GM19035 (cell line): Measurements from ENCODE around the gene ABCC8.

Experiments
- ATAC-seq: cut with Tn5 transposase; IDR thresholded peaks from one replicate; pipeline ENCODE4 v1.9.1; 2021; ENCODE audit not compliant: unreplicated experiment

The ABCC8 gene

DNA sequence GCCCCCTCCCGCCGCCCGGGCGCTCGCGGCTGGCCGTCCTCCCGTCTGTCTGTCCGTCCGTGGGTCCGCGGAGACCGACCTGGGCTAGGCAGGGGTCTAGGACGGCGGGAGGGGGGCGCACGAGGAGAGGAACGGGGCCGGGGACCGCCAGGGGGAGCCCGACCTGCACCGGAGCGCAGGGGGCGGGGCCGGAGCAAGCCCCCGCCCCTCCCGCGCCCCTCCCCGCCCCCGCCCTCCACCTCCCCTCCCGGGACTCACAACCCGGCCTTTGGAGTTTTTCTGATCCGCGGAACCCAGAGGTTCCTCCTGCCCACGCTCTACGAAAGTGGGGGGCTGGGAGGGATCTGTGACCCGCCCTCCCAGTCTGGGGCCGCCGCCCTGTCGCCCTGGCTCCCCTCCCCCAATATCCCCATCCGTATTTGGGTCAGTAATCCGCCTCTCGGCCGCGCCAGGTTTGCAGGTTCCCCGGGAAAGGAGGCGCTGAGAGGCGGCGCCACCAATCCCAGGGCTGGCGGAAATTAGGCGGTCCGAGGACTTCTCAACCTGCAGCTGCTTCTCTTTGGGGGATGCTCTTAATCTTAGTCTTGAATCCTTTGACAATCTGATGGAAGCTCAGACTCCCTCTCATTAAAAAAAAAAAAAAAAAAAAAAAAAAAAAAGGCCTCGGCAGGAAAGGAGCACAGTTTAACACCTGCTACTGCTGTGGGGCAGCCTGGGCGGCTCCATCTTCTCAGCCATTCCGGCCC, 87.3 kb downstream of the ABCC8 start:
- peak; percentile 69 for ATAC-seq

DNA sequence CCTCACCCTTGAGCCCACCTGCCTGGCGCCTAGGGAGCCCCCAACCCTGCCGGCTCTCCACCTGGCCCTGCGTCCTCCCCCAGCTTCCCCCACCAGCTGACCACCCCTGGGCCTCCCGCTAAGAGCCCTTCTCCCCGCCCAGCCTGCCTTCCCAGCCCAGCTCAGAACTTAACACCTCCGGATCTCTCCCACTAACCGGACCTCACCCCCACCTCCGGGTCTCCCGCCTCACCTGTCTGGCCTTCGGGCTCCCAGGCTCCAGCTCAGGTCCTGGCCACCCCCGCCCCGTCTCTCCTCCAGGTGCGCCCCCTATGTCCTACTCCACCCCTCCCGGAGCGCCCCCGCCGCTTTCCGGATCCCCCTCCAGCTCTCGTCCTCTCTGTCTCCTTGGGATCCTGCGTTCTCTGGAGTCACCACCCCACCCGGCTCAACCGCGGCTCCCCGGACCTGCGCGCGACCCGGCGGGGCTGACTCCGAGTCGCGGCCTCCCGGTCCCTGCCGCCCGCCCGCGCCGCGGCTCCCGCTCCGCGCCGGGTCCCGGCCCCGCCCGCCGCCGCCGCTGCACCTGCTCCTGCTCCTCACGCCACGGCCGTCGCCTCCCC, 87.9 kb downstream of the ABCC8 start, which contains the start of gene KCNJ11:
KCNJ11 (minus strand) TSS at position 51 of the 602 bp plus-strand sequence. CDS start 568 bp downstream, outside the sequence.
- peak; percentile 46 for ATAC-seq

DNA sequence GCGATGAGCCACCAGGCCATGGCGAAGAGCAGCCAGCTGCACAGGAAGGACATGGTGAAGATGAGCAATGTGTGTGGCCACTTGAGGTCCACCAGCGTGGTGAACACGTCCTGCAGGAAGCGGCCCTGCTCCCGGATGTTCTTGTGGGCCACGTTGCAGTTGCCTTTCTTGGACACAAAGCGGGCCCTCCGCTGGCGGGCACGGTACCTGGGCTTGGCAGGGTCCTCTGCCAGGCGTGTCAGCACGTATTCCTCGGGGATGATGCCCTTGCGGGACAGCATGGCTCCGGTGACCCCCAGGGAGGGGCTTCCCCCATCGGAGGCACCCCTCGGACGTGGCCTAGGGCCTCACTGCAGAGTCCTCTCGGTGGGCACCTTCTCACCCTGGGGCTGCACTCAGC, 88.8 kb downstream of the ABCC8 start:
- ATAC-seq: no peak

DNA sequence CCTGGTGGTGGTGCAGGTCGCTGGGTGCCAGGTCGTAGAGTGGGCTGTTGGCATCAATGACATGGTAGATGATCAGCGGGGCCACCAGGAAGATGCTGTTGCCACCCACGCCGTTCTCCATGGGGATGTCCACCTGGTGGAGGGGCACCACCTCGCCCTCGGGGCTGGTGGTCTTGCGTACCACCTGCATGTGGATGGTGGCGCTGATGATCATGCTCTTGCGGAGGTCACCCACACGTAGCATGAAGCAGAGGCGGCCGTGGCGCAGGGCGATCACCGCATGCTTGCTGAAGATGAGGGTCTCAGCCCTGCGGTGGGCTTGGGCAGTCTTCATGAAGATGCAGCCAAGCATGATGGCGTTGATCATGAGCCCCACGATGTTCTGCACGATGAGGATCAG, 89.4 kb downstream of the ABCC8 start:
- ATAC-seq: no peak

DNA sequence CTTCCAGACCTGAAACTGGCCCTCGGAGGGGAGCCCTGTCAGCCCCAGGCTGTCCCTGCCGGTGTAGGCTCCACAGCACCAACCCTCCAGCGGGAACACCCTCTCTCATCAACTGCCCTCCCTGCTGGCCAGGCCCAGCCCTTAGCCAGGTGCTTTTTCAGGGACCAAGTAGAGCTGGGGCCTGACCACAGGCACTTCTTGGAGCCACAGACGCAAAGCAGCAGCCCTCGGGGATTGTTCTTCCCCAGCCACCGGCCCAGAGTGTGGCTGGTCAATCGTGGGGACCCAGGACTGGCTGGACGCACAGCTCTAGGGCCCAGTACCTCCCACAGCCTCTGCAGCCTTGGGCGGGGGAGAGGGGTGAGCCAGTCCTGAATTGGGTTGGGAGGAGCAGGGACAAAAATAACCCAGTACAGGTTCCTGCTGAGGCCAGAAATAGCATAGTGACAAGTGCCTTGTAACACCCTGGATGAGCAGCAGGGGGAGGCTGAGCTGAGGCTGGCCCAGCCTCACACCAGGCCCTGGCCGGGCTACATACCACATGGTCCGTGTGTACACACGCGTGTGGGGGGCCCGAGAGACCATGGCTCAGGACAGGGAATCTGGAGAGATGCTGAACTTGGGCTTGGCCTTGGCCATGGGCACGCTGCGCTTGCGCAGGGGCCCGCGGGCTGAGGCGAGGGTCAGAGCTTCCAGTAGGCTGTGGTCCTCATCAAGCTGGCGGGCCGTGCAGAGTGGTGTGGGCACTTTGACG, 90.1 kb downstream of the ABCC8 start:
- ATAC-seq: peak; percentile 51

DNA sequence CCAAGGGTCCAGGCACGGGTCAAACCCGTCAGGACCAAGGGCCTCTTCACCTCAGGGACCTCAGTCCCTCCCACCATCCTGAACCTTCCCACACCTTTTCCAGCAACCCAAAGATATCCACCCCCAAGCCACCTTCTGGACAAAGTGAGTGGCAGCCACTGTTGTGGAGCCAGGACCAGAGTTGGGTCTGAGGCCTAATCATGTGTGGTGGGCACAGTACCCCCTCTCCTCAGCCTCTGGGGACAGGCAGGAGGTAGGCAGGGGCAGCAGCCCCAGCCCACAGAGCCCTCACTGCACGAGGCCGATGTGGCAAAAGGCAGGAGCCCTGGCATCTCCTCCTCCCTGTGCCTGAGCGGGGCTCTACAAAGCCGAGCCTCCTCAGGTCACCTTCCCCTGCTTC, 90.7 kb downstream of the ABCC8 start:
- no peak for ATAC-seq

DNA sequence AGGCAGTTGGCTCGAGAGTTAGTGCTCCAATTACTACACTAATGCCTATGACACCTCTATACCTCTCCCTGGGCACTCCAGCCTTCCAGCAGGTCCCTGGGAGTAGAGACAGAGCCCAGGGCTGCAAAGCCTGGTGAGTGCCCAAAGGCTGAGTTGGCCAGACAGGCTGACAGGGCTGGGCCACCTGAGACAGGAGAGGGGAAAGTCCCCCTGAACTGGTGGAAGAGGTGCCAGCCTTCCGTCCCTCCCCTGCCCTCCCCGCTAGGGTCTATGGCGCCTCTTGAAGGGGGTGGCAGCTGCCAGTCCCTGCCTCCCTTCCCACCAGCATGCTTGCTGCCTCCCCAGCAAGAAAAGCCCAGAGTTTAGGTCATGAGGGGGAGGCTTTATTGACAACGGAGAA, 91.2 kb downstream of the ABCC8 start:
- ATAC-seq: no peak

DNA sequence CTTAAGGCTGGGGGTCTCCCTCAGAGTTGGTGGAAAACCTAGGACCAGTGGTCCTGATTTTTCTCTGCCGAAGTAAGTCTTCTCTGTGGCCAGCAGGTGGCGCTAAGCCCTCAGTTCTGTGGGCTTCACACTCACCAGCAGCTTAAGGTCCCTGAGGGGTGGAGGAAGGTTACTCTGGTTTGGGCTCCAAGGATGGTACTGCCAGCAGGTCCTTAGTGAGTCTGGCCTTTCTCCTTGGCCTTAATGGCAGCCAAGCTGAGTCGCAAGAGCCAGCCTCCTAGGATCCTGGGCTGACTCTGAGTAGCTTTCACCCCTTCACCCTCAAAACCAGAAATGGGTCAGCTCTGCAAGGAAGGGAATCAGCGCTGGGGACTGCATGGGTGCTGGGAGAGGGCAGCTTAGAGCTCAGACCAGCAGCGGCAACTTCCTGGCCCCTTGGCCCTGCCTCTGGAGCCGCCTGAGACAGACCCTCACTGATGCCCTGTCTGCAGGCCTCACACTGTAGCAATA, 92.6 kb downstream of the ABCC8 start:
- ATAC-seq: peak; percentile 50

DNA sequence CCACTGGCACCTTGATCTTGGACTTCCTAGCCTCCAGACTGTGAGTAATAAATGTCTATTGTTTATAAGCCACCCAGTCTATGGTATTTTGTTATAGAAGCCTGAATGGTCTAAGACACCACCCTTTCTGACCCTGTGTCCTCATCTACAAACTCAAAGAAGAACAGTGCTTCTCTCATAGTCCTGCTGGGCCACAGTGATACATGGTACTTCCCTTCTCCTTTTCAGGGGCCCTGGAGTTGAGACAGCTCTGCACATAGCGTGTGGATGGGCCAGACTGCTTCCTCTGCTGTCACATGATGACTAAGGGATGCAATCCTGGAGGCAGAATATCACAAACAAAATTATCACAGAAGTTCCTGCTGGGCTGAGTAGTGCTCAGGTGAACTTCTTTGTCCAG, 93.2 kb downstream of the ABCC8 start:
- no peak for ATAC-seq

DNA sequence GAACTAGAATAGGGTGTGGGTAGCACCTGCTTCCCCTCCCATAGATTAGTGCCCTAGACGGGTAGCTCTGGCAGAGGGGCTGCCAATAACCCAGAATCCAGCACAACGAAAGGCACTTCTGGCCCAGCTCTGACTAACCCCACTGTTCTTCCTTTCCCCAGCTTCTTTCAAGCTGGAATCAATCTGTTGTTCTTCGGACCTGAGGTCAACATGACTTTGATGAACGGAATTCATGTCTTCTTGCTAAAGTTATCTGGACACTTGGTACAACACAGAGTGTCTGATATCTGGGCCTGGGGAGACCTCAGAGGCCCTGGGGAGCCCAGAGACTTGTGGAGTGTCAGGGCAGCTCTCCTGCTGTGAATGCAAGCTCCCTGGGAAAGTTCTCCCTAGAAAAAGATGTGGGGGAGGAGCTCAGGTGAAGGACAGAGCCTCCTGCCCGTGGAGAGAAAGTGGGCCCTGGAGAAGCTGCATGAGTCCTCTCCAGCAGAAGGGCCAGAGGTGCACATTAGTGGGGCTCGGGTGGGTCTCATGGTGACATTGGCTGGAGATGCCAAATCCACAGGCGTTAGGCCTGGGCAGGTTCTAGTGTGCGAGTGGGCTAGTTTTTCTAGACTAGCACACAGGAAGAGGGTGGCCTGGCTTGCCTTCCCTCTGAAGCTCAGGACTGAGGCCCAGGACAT, 94.5 kb downstream of the ABCC8 start:
- ATAC-seq: no peak

DNA sequence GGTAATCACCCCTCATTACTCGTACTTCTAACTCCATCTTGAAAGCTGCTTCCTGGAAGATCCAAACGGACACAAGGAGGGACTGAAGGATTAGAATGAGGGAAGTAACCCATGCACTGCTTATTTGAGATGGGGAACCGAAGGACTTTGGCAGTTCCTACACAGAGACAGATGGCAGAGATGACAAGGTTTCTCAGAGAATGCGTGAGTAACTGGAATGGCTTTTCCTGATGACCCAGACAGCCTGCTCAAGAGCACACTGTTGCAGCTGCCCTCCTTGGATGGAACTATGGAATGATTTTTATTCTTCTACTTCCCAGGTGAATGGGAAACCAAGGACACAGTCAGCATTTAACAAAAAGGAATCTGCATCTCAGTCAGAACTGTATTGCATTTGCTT, 95.5 kb downstream of the ABCC8 start:
- no peak for ATAC-seq

DNA sequence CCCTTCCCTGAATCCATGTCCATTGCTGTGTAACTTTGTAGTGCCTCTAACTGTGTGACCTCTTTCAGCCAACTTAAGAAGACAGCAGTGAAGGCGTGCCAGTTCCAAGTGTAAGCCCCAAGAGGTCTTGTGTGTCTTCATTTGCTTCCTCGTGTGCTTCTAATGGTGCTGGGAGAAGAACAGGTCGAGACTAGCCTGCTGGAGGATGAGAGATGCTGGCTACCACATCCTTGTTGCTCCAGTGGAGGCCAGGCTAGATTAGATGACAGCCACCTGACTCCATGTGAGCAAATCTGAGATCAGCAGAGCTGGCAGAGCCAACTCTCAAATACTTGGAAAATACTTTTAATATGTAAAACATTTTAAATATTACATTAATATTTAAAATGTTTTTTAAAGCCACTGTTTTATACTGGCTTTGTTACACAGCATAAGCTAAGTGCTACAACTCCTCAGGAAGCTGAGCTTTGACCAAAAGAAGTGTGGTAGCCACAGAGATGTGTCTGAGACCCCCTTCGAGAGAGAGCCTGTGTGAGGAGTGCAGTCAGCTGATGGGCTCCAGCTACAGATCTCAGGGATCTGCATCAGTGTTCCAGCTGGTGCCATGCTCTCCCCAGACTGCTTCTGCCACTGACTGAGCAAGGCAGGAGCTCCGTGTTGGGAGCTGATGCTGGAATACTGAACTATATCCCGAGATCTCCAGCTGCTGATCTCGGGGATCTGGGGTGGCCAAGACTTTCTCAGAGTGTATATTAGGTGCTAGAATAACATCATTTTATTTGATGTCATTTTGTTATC, 97.1 kb downstream of the ABCC8 start:
- no peak for ATAC-seq

DNA sequence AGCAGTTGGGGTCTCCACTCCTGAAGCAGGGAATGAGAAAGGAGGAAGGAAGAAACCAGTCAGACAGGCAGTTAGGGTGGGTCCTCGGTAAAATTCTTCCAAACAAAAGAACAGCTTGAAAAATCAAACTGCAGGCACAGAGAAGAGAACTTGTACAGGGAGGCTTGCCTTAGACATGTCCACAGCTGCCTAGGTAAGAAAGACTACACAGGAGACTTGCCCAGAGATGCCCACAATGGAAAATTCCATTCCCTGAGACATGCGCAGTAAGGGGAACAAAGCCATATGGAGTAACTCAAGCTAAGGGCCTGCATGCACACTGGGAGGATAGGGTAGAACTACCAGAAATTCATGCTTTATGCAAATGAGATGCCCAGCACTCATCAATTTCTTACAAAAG, 98.0 kb downstream of the ABCC8 start:
- no peak for ATAC-seq

DNA sequence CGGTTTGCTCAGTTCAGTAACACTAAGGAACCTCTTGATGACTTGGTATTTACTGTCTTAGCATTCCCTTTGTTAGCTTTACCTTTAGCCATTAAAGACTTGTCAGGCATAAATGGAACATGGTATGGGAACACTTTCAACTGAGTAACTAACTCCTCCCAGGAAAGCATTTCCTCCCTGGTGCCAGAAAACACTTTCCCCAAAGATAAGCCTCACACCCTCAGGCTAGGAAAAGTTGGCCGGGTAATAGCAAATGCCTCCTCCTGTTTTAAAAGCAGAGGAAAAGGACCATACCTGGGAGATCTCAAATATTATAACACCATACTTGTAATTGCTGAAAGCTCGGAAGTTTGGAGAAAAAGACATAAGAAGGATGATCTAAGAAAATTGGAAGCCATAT, 100.2 kb downstream of the ABCC8 start:
- no peak for ATAC-seq

DNA sequence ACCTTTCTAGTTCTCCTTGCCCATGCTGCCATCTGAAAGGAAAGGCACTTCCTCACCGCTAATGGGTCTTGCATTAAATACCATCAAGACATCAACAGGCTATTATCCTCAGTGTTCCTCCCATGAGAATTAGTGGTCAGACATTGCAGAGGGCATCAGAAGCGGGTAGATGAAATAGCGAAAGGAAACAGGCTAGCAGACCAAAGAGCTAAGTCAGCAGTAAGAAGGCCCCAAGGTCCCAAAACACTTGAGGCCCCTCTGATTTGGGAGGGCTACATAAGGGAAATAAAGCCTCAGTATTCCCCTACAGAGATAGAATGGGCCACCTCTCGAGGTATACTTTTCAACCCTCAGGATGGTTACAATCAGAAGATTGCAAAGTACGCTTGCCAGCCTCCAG, 101.1 kb downstream of the ABCC8 start:
- ATAC-seq: no peak

DNA sequence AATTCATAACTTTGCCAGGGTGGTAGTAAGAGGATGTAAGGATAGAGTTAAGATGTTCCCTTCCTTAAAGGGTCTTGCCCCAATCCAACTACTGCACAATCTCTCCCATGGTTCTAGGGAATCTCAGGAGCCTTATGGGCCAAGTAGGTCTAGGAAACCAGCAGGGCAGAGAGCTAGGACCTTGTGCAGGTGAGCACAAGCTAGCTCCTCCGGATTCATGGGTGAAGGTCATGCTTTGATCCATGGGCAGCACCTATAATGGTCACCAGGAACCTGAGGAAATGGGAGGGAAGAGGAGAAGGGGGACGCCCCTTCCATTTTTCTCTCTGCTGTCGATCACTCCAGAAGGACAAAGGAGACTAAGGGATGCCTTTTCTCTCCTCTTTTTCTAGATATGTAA, 105.0 kb downstream of the ABCC8 start:
- ATAC-seq: no peak

DNA sequence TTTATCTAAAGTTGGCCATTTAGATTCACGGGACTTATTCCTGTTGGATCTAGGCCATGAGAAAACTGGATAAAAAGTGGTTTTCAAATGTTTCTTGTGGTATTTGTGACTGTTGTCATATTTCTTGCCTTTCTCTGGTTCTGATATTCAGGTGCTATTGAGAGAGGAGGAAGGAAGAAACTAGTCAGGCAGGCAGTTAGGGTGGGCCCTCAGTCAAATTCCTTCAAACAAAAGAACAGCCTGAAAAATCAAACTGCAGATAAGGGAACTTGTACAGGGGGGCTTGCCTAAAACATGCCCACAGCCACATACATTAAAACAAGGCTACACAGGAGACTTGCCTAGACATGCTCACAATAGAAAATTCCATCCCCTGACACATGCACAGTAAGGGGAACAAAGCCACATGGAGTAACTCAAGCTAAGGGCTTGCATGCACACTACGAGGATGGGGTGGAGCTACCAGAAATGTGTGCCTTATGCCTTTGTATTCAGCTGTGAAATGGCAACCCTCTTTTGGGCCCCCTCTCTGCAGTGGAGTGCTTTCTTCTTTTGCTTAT, 106.9 kb downstream of the ABCC8 start:
- ATAC-seq: no peak

DNA sequence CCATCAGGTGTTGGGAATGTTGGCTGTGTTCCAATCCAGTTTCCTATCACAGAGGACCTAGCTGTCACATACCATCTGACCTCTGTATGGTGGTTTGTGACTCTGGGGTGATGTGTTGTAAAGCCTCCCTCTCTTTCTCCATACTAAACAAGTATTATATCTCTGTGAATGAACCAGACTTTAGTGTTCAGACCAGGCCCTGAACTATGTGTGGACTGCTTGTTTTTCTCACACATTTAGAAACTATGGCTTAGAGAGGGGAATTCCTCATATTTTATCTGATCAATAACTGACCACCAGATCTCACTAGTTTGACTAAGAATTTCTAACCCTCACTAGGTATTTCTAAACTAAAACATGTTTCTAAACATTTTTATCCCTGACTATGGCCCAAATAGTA, 107.6 kb downstream of the ABCC8 start:
- no peak for ATAC-seq

DNA sequence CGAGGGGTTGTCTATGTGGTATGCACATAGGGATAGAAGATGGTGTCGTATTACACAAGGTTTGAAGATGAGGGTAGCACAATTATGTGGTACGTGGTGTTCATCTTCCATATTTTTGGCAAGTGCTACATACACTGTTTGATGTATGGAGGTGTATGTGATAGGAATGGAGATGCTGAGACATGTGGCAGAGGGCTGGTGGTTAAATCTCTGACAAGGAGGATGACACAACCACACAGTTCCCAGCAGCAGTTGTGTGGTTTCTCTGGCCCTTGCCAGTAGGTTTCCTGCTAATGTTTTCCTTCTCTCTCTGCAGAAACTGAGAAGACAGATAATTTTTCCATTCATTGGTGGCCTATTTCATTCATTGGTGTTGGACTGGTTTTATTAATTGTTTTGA, 108.1 kb downstream of the ABCC8 start:
- ATAC-seq: no peak

DNA sequence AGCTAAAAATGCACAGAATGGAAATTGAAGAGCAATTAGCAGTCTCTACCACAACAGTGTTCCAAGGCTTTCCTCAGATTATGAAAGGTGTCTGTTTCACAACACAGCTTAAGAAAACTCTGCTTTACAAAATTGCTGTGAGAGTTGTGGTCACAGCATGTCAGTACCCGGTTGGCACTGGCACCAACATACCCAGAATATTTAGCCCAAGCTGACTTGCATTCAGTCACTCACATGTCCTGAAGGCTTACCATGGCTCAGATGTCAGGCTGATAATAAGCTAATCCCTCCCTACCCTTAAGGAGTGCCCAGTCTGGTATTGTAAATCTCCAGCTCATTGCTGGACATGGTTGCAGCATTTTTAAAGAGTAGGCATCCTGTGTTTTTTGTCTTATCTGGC, 110.2 kb downstream of the ABCC8 start:
- no peak for ATAC-seq
